Immature natural killer cell (primary cell): ENCODE results near the gene NT5DC1. TPM values are rescaled to one million over a fixed set of nuclear protein-coding genes. Genes with fewer than 3 reads are reported as not detected.

Source experiments
- DNase-seq, 3 donors: peaks; one replicate each; pipeline ENCODE4 v3.0.0; 2022; ENCODE audit warnings: mixed read lengths in 1 of 3
- H3K27ac Mint-ChIP-seq, 6 donors: one replicate each; pipeline ENCODE4 v1.8.0; 2020; ENCODE audit warnings: mixed read lengths in 6 of 6, mild to moderate bottlenecking in 5 of 6, inconsistent platforms in 4 of 6, moderate library complexity in 3 of 6
- H3K27me3 Mint-ChIP-seq, 3 donors: one replicate each; pipeline ENCODE4 v1.8.0; 2020 to 2021; ENCODE audit warnings: low read depth in 3 of 3, mild to moderate bottlenecking in 3 of 3, mixed read lengths in 3 of 3, moderate library complexity in 3 of 3, inconsistent platforms in 1 of 3
- H3K36me3 Mint-ChIP-seq, 3 donors: one replicate each; pipeline ENCODE4 v1.8.0; 2020; ENCODE audit warnings: mixed read lengths in 3 of 3, inconsistent platforms in 2 of 3, mild to moderate bottlenecking in 2 of 3
- H3K4me1 Mint-ChIP-seq, 2 donors: one replicate each; pipeline ENCODE4 v1.8.0; 2020; ENCODE audit warnings: inconsistent platforms in 2 of 2, mild to moderate bottlenecking in 2 of 2, mixed read lengths in 2 of 2, moderate library complexity in 1 of 2
- H3K4me3 Mint-ChIP-seq, 5 donors: one replicate each; pipeline ENCODE4 v1.8.0; 2020; ENCODE audit warnings: mild to moderate bottlenecking in 5 of 5, mixed read lengths in 5 of 5, inconsistent platforms in 3 of 5, moderate library complexity in 3 of 5
- H3K9me3 Mint-ChIP-seq, 6 donors: one replicate each; pipeline ENCODE4 v1.8.0; 2020; ENCODE audit warnings: mild to moderate bottlenecking in 6 of 6, mixed read lengths in 6 of 6, inconsistent platforms in 4 of 6, moderate library complexity in 3 of 6
- polyA plus RNA-seq, 3 donors: library from polyadenylated mRNA; unstranded; fragments of 300-500 nt; fragmentation: Illumina TruSeq; gene quantifications; one replicate each; pipeline ENCODE4 v1.2.3, GENCODE V29; 2021

The NT5DC1 gene
- polyA plus RNA-seq, 3 donors from 2014 or later, result 30.6 to 44.8 (median 35.9) TPM

DNA sequence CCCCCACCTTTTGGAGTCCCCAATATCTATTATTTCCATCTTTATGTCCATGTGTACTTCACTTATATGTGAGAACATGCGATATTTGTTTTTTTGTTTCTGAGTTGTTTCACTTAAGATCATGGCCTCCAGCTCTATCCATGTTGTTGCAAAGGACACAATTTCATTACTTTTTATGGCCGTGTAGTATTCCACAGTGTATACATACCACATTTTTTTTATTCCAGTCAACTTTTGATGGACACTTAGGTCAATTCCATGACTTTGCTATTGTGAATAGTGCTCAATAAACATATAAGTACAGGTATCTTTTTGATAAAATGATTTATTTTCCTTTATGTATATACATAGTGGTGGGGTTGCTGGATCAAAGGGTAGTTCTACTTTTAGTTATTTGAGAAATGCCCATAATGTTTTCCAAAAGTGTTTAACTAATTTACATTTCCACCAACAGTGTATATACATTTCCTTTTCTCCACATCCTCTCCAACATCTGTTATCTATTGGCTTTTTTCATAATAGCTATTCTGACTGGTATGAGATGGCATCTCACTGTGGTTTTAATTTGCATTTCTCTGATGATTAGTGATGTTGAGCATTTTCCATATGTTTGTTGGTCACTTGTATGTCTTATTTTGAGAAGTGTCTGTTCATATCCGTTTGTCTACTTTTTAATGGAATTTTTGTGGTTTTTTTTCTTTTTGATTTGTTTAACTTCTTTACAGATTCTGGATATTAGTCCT, 59.3 kb downstream of the NT5DC1 start:
- no peak overlapping the region for H3K27ac Mint-ChIP-seq
- H3K4me3 Mint-ChIP-seq, result no peak overlapping the region
- H3K27me3 Mint-ChIP-seq, result no peaks in the 10 kb centered on the region
- H3K4me1 Mint-ChIP-seq, result no peaks in the 10 kb centered on the region
- H3K36me3 Mint-ChIP-seq, result peaks cover 19 to 20% (median 20%) of the 10 kb centered on the region in 3 donors
- peaks cover 0 to 4% (median 0%) of the 10 kb centered on the region in 6 donors for H3K9me3 Mint-ChIP-seq
- DNase-seq, result no peak

DNA sequence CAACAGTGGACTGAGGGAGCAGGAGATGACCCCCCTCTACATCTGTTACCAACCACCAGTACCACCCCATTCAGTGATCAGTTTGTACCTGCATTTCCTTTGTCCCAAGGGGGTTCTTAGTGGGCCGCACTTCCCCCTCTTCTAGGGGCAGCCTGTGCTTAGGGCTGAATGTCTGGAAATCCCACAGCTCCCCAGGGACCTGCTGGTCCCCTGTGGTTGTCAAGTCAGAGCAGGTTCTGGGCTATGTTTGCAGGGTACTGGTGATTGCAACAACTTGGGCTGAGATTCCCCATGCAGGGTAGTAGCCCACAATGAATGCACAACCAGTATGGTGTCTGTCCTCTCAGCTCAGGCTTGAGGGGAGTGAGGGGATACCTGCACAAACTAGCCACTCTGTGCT, 64.9 kb downstream of the NT5DC1 start:
- H3K9me3 Mint-ChIP-seq, result peaks cover 0 to 7% (median 3%) of the 10 kb centered on the region in 6 donors
- H3K27me3 Mint-ChIP-seq, result peaks cover 0 to 2% (median 0%) of the 10 kb centered on the region in 3 donors
- no peak overlapping the region for H3K4me3 Mint-ChIP-seq
- peaks cover 12 to 28% (median 23%) of the 10 kb centered on the region in 3 donors for H3K36me3 Mint-ChIP-seq
- DNase-seq, result no peak
- H3K27ac Mint-ChIP-seq, result no peak overlapping the region
- no peaks in the 10 kb centered on the region for H3K4me1 Mint-ChIP-seq

DNA sequence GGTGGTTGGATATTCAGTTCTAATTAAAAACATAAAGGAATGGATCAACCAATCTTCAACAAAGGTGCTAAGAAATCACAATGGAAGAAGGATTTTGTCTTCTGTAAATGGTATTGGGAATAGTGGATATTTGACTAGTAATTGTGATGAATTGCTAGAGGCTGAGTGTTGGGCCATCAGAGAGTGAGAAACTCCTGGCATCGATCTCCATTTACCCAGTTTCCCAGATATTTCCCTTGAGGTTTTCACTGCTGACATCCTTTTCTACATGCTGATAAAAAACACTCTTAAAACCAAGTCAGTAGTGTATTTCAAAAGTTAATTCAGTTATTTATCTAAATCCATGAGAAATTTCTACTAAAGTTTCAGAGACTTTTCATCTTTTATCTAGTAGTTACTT, 65.7 kb downstream of the NT5DC1 start:
- peaks cover 0 to 1% of the 10 kb centered on the region in 2 donors for H3K4me1 Mint-ChIP-seq
- no peak overlapping the region for H3K4me3 Mint-ChIP-seq
- peaks cover 0 to 7% (median 3%) of the 10 kb centered on the region in 6 donors for H3K9me3 Mint-ChIP-seq
- H3K27me3 Mint-ChIP-seq, result peaks cover 0 to 2% (median 0%) of the 10 kb centered on the region in 3 donors
- H3K27ac Mint-ChIP-seq, result no peak overlapping the region
- peaks cover 12 to 28% (median 22%) of the 10 kb centered on the region in 3 donors for H3K36me3 Mint-ChIP-seq
- DNase-seq, result no peak

DNA sequence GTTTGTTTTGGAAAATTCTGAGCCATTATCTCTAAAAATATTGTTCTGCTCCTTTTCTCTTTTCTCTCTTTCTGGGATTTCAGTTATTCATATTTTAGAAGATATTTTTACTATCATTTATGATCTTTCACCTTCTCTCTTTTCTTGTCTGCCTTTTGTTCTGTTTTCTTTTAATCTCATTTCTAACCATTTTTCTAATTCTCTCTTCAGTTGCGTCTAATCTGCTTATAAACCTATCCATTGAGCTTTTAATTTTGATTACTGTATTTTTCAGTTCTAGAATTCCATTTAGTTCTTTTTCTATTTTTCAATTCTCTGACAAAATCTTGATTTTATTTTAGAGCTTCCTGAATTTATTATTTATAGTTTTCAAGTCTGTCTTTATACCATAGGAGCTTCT, 67.5 kb downstream of the NT5DC1 start:
- Mint-ChIP-seq H3K9me3 (peaks cover 0 to 7% (median 2%) of the 10 kb centered on the region in 6 donors), H3K36me3 (peaks cover 12 to 31% (median 21%) of the 10 kb centered on the region in 3 donors)

DNA sequence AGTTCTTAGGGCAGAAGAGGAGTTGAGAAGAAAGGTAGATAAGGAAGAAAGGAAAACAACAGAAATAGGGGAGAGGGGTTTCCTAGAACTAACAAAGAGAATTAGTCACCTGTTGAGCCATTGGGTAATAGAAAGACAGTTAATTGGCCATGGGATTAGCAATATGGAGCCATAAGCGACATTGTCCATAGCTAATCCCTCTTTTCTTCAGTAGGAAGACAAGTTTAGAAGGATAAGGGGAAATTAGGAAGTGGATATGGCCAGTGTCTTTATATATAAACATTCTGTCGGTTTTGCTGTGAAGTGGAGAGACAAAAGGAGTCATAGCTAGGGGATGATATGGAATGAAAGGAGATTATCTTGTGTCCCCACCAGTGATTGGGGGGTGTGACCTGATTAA, 69.2 kb downstream of the NT5DC1 start:
- H3K36me3 Mint-ChIP-seq, result peaks cover 19 to 32% (median 19%) of the 10 kb centered on the region in 3 donors
- H3K4me3 Mint-ChIP-seq, result no peak overlapping the region

More for the DNA sequence above, 67.5 kb downstream of the NT5DC1 start:
- Mint-ChIP-seq H3K27ac (no peak overlapping the region), H3K4me1 (peaks cover 0 to 1% of the 10 kb centered on the region in 2 donors), H3K27me3 (peaks cover 0 to 2% (median 0%) of the 10 kb centered on the region in 3 donors), H3K4me3 (no peak overlapping the region)
- DNase-seq, result no peak

DNA sequence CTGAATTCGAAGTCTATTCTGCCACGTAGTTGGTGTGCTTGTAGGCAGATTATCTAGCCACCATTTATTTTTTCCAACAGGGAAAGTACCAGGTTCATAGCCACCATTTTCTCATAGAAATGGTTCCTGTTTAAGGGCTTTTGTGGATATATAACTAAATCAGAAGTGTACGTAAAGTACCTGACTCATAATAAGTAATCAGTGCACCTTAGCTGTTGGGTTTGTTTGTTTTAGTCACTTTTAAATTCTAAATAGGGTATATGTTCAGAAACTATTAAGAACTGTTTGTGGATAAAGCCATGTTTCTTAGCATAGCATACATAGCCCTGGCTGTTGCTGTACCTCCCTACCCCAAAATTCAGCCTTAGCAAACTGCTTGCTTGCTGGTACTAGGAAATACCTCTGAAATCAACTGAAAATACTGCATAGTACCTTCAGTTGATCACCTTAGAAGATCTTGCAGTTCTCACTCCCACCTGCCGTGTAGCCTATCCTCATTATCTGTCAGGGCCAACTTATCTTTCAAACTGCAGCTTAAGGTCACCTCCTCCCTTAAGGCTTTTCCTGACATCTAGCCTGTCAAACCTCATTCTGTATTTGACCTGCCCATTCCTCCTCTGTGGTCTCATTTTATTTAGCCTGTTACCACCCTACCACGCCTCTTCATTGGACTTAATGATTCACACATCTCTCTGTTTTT, 69.9 kb downstream of the NT5DC1 start:
- Mint-ChIP-seq H3K9me3 (peaks cover 0 to 13% (median 7%) of the 10 kb centered on the region in 6 donors), H3K27me3 (peaks cover 0 to 2% (median 0%) of the 10 kb centered on the region in 3 donors), H3K4me1 (peaks cover 0 to 1% of the 10 kb centered on the region in 2 donors), H3K27ac (no peak overlapping the region), H3K4me3 (no peak overlapping the region), H3K36me3 (peaks cover 18 to 32% (median 24%) of the 10 kb centered on the region in 3 donors)
- no peak for DNase-seq

More for the DNA sequence above, 69.2 kb downstream of the NT5DC1 start:
- Mint-ChIP-seq H3K9me3 (peaks cover 0 to 7% (median 2%) of the 10 kb centered on the region in 6 donors), H3K27me3 (peaks cover 0 to 2% (median 0%) of the 10 kb centered on the region in 3 donors), H3K4me1 (peaks cover 0 to 1% of the 10 kb centered on the region in 2 donors), H3K27ac (no peak overlapping the region)
- no peak for DNase-seq

DNA sequence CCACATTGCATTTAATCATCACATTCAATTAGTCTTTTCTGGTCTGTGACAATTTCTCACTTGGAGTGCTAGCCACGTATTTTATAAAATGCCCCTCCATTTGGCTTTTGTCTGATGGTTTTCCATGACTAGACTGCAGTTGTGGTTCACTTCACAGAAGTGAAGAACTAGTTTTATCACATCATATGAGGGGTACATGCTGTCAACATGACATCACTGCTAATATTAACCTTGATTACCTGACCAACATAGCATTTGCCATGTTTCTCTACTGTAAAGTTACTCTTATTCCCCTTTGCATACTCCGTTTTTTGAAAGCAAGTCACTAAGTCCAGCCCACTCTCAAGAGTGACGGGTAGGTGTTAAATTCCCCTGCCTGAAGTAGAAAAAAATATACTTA, 73.3 kb downstream of the NT5DC1 start:
- Mint-ChIP-seq H3K4me3 (no peak overlapping the region), H3K9me3 (peaks cover 1 to 16% (median 10%) of the 10 kb centered on the region in 6 donors), H3K27me3 (no peaks in the 10 kb centered on the region), H3K36me3 (peaks cover 16 to 33% (median 26%) of the 10 kb centered on the region in 3 donors), H3K4me1 (peaks cover 0 to 1% of the 10 kb centered on the region in 2 donors), H3K27ac (no peak overlapping the region)
- no peak for DNase-seq

DNA sequence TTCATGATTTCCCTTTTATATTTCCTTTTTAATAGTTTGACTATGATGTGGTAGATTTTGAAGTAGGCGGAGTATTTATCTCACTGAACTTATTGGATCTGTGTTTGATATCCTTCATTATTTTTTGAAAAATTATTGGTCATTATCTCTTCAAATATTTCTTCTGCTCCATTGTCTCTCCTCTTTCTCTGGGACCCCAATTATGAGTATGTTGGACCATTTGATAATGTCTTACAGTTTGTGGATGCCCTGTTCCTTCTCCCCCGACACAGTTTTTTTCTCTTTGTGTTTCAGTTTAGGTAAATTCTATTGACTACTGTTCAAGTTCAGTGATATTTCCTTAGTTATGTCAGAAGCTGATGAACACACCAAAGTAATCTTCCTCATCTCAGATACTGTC, 74.7 kb downstream of the NT5DC1 start:
- Mint-ChIP-seq H3K9me3 (peaks cover 1 to 16% (median 10%) of the 10 kb centered on the region in 6 donors), H3K4me1 (peaks cover 0 to 1% of the 10 kb centered on the region in 2 donors), H3K36me3 (peaks cover 13 to 34% (median 26%) of the 10 kb centered on the region in 3 donors), H3K27ac (no peak overlapping the region), H3K27me3 (no peaks in the 10 kb centered on the region), H3K4me3 (no peak overlapping the region)
- no peak for DNase-seq

DNA sequence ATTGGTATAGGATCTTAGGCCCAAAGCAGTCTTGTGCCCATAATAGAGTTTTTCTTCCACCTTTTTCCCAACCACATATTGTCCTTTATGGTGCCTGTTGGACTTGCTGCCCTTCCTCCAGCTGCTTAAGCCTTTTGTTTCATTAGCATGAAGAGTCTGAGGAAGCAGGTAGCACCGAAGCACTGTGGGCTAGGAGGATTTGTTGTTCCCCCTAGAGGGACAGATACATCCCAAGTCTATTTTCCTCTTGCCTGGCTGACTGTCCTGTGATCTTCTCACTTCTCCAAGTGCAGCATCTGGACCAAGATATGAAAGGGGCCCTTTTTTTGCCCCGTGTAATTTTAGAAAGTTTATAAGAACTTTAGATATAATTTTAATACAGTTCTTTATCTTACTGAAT, 75.9 kb downstream of the NT5DC1 start:
- Mint-ChIP-seq H3K27ac (no peak overlapping the region), H3K9me3 (peaks cover 1 to 16% (median 10%) of the 10 kb centered on the region in 6 donors), H3K27me3 (peaks cover 0 to 1% (median 0%) of the 10 kb centered on the region in 3 donors), H3K36me3 (peaks cover 13 to 31% (median 26%) of the 10 kb centered on the region in 3 donors), H3K4me1 (no peaks in the 10 kb centered on the region), H3K4me3 (no peak overlapping the region)
- no peak for DNase-seq

DNA sequence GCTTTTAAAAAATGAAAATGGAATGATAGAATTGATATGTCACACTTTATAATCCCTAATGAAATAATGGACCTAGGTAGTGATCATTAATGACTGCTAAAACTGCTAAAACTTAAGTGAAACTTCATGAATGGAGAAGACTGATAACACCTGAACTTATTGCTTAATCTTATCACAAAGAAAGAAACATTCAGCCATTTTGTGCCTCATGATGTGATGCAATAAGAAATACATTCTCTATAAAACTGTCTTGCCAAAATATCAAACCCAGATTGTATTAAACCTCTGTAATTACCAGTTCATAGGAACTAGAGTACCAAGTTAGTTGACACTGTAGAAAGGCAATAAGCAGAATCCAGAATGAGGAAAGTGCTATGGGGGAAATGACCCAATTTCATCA, 79.7 kb downstream of the NT5DC1 start:
- DNase-seq, result no peak
- H3K9me3 Mint-ChIP-seq, result peaks cover 1 to 7% (median 6%) of the 10 kb centered on the region in 6 donors
- H3K27me3 Mint-ChIP-seq, result peaks cover 0 to 1% (median 1%) of the 10 kb centered on the region in 3 donors
- peaks cover 14 to 26% (median 23%) of the 10 kb centered on the region in 3 donors for H3K36me3 Mint-ChIP-seq
- no peak overlapping the region for H3K4me3 Mint-ChIP-seq
- H3K4me1 Mint-ChIP-seq, result peaks cover 0 to 10% of the 10 kb centered on the region in 2 donors
- H3K27ac Mint-ChIP-seq, result peak overlapping the region in 1 of 6 donors; percentile 16

DNA sequence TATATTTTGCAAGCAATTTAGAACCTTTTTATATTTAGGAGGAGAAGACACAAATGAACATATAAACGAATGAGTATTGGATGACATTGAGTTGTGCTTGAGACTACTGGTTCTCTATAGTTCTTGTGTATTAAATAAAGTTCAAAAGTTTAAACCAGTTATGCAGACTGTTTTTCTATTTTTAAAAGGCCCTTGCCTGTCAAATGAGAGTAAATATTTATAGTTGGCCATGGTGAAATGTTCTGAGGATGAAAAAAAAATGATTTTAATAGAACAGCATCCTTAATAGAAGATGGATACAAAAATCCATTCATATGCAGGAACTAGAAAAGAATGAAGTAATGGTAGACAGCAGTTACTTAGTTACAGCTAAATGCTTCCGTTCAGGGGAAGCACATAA, 88.8 kb downstream of the NT5DC1 start:
- Mint-ChIP-seq H3K27me3 (peaks cover 0 to 2% (median 0%) of the 10 kb centered on the region in 3 donors), H3K9me3 (peaks cover 0 to 6% (median 0%) of the 10 kb centered on the region in 6 donors)

DNA sequence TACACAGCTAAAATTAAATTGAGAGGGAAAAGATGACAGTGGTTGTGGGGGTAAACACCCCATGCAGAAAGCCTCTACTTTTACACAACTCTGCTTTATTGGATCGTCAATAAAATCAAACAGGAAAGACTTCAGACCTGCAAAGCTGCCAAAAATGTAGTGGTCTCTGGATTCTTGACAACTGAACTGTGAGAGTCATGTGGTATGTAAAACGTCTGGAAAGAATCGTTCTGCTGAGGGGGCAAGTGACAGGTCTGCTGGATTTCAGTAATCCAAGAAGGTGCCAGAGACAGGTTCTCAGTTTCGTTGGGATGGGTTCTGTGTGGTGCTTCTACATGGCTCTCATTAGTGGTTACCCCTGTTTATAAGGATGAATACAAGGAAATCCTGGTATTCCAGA, 89.9 kb downstream of the NT5DC1 start:
- Mint-ChIP-seq H3K27ac (no peak overlapping the region), H3K4me1 (no peaks in the 10 kb centered on the region), H3K36me3 (peaks cover 0 to 6% (median 4%) of the 10 kb centered on the region in 3 donors), H3K4me3 (no peak overlapping the region), H3K27me3 (peaks cover 0 to 2% (median 0%) of the 10 kb centered on the region in 3 donors), H3K9me3 (peaks cover 0 to 6% (median 0%) of the 10 kb centered on the region in 6 donors)
- DNase-seq, result no peak

More for the DNA sequence above, 88.8 kb downstream of the NT5DC1 start:
- H3K4me1 Mint-ChIP-seq, result peaks cover 0 to 6% of the 10 kb centered on the region in 2 donors
- no peak for DNase-seq
- no peak overlapping the region for H3K4me3 Mint-ChIP-seq
- peaks cover 0 to 9% (median 4%) of the 10 kb centered on the region in 3 donors for H3K36me3 Mint-ChIP-seq
- H3K27ac Mint-ChIP-seq, result no peak overlapping the region

DNA sequence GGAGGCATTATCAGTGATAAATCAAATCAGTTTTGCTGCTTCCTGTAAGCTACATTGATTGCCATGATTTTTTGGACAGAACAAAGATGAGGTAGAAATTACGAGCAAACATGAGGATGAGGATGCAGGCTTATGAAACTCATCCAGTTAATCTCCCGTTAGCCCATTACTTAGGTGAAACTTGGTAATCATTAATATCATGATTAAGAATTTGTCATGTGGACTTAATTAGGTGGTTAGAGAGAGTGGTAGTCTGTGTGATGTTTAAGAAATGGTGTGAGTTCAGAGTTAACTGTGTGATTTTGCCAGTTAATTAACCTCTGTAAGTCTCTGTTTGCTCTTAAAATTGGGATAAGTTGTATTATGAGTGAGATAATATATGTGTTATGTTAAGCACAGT, 91.2 kb downstream of the NT5DC1 start:
- H3K27me3 Mint-ChIP-seq, result peaks cover 0 to 2% (median 0%) of the 10 kb centered on the region in 3 donors
- DNase-seq, result no peak
- H3K4me3 Mint-ChIP-seq, result no peak overlapping the region
- H3K27ac Mint-ChIP-seq, result peak overlapping the region in 1 of 6 donors; percentile 53
- no peaks in the 10 kb centered on the region for H3K4me1 Mint-ChIP-seq
- H3K36me3 Mint-ChIP-seq, result peaks cover 0 to 4% (median 0%) of the 10 kb centered on the region in 3 donors
- H3K9me3 Mint-ChIP-seq, result no peaks in the 10 kb centered on the region

DNA sequence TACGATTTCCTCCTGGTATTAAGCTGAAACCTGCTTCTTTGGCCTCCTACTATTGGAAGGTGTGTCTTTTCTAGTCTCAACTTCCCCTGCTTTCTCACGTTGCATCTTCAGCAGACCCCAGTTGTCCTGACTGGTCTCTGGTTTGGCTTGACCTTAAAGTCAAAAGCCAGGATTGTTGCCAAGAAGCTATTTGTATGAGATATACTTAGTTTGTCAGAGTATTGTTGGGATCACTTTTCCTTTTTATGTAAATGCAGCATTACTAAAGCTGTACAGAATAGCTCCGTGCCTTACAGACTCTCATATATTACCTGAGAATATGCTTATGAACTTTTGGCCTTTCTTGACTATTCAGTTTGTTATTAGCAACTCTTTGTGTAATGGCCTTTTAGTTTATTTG, 92.1 kb downstream of the NT5DC1 start:
- Mint-ChIP-seq H3K9me3 (no peaks in the 10 kb centered on the region), H3K36me3 (peaks cover 0 to 4% (median 0%) of the 10 kb centered on the region in 3 donors), H3K27ac (no peak overlapping the region), H3K4me3 (no peak overlapping the region), H3K4me1 (no peaks in the 10 kb centered on the region), H3K27me3 (peaks cover 0 to 2% (median 0%) of the 10 kb centered on the region in 3 donors)
- DNase-seq, result no peak
